ENCODE measurements around the gene MT1X.
A peak's percentile ranks its signal among the peaks of the same experiment; 100 is the strongest.

Gene MT1X

GRCh38 chr16:56636616-56637413, 45.5 kb upstream of the MT1X start:
- H3K9me3 Mint-ChIP-seq = no peaks in the 10 kb centered on the region
- no peaks in the 10 kb centered on the region for H3K36me3 Mint-ChIP-seq (ENCODE audit: low read depth)
- peaks cover 100% of the 10 kb centered on the region for H3K27me3 Mint-ChIP-seq (ENCODE audit: low read depth, poor library complexity)
- H3K4me3 Mint-ChIP-seq = no peak overlapping the region
- no peak for DNase-seq
- H3K27ac Mint-ChIP-seq = no peak overlapping the region
- peaks cover 22% of the 10 kb centered on the region for H3K4me1 Mint-ChIP-seq
- TF ChIP-seq CTCF (IDR thresholded peaks at IDR 0.05) = no peak

- Mint-ChIP-seq H3K4me3 (peak within 1 kb of the TSS; percentile 77), H3K36me3 (ENCODE audit: low read depth) (no peaks in the 10 kb centered on the region), H3K4me1 (peaks cover 16% of the 10 kb centered on the region), H3K9me3 (no peaks in the 10 kb centered on the region), H3K27me3 (ENCODE audit: low read depth, poor library complexity) (peaks cover 100% of the 10 kb centered on the region), H3K27ac (no peak within 1 kb of the TSS)
- peak; percentile 78 for DNase-seq
- no peak for TF ChIP-seq CTCF (IDR thresholded peaks at IDR 0.05)
These were observed 44.2 kb upstream of the MT1X start, which contains the start of gene MT1A for GRCh38 chr16:56637814-56638750. Gene MT1A, plus strand, starts transcription at chr16:56638666. Its CDS starts 73 bp downstream, at chr16:56638739.

- H3K9me3 Mint-ChIP-seq = no peaks in the 10 kb centered on the region
- peaks cover 21% of the 10 kb centered on the region for H3K4me1 Mint-ChIP-seq
- peaks cover 100% of the 10 kb centered on the region for H3K27me3 Mint-ChIP-seq (ENCODE audit: low read depth, poor library complexity)
- H3K4me3 Mint-ChIP-seq = no peak overlapping the region
- H3K36me3 Mint-ChIP-seq (ENCODE audit: low read depth) = no peaks in the 10 kb centered on the region
- no peak overlapping the region for H3K27ac Mint-ChIP-seq
- no peak for TF ChIP-seq CTCF (IDR thresholded peaks at IDR 0.05)
- DNase-seq = no peak
These were observed 43.2 kb upstream of the MT1X start for GRCh38 chr16:56639045-56639444.

- Mint-ChIP-seq H3K27ac (no peak overlapping the region), H3K36me3 (ENCODE audit: low read depth) (no peaks in the 10 kb centered on the region), H3K9me3 (no peaks in the 10 kb centered on the region), H3K27me3 (ENCODE audit: low read depth, poor library complexity) (peaks cover 100% of the 10 kb centered on the region), H3K4me1 (peaks cover 22% of the 10 kb centered on the region), H3K4me3 (no peak overlapping the region)
- no peak for TF ChIP-seq CTCF (IDR thresholded peaks at IDR 0.05)
- no peak for DNase-seq
These were observed 42.2 kb upstream of the MT1X start for GRCh38 chr16:56640076-56640475.

- no peak overlapping the region for H3K4me3 Mint-ChIP-seq
These were observed 41.1 kb upstream of the MT1X start for GRCh38 chr16:56641166-56641565.

More at GRCh38 chr16:56641166-56641565, 41.1 kb upstream of the MT1X start:
- H3K4me1 Mint-ChIP-seq = peaks cover 22% of the 10 kb centered on the region
- TF ChIP-seq CTCF (IDR thresholded peaks at IDR 0.05) = no peak
- H3K36me3 Mint-ChIP-seq (ENCODE audit: low read depth) = no peaks in the 10 kb centered on the region
- DNase-seq = no peak
- no peak overlapping the region for H3K27ac Mint-ChIP-seq
- no peaks in the 10 kb centered on the region for H3K9me3 Mint-ChIP-seq
- peaks cover 100% of the 10 kb centered on the region for H3K27me3 Mint-ChIP-seq (ENCODE audit: low read depth, poor library complexity)

Measured in nephron progenitor cell (in vitro differentiated cells).